Endodermal cell (in vitro differentiated cells): Measurements from ENCODE around the gene RIN3. TPM values are rescaled to one million over a fixed set of nuclear protein-coding genes. Genes with fewer than 3 reads are reported as not detected.

Experiments used
- DNase-seq: peaks from one replicate; pipeline ENCODE4 v3.0.0-alpha.2; 2017
- H3K27ac ChIP-seq: 2 replicates; pipeline ENCODE4 v1.5.1; 2013; ENCODE audit warnings: mild to moderate bottlenecking, low read depth, low read length, moderate library complexity
- H3K27me3 ChIP-seq: 2 replicates; pipeline ENCODE4 v1.6.1; 2013; ENCODE audit warnings: mild to moderate bottlenecking, low read length, moderate library complexity; ENCODE audit not compliant: insufficient read depth, control insufficient read depth, poor library complexity, severe bottlenecking
- H3K36me3 ChIP-seq: 2 replicates; pipeline ENCODE4 v1.7.0; 2013; ENCODE audit warnings: mild to moderate bottlenecking, low read length, moderate library complexity; ENCODE audit not compliant: control insufficient read depth, insufficient read depth
- H3K4me1 ChIP-seq: one replicate; pipeline ENCODE4 v1.7.0; 2013; ENCODE audit warnings: low read length; ENCODE audit not compliant: control insufficient read depth, insufficient read depth
- H3K4me3 ChIP-seq: 2 replicates; pipeline ENCODE4 v1.5.1; 2013; ENCODE audit warnings: mild to moderate bottlenecking, low read length, moderate library complexity
- H3K9ac ChIP-seq: 2 replicates; pipeline ENCODE4 v1.6.1; 2013; ENCODE audit warnings: mild to moderate bottlenecking, low read length, moderate library complexity; ENCODE audit not compliant: poor library complexity, severe bottlenecking; ENCODE audit errors: extremely low read depth
- H3K9me3 ChIP-seq: 2 replicates; pipeline ENCODE4 v1.6.1; 2013; ENCODE audit warnings: mild to moderate bottlenecking, low read length, moderate library complexity; ENCODE audit not compliant: control insufficient read depth
- H3K27ac Mint-ChIP-seq: 2 replicates; pipeline ENCODE4 v1.8.0; 2020; ENCODE audit warnings: mixed read lengths
- H3K27me3 Mint-ChIP-seq: 2 replicates; pipeline ENCODE4 v1.8.0; 2021; ENCODE audit warnings: mild to moderate bottlenecking, mixed read lengths; ENCODE audit not compliant: insufficient read depth
- H3K36me3 Mint-ChIP-seq: 2 replicates; pipeline ENCODE4 v1.8.0; 2020; ENCODE audit warnings: low read depth, mixed read lengths
- H3K4me1 Mint-ChIP-seq: 2 replicates; pipeline ENCODE4 v1.8.0; 2020; ENCODE audit warnings: mixed read lengths
- H3K4me3 Mint-ChIP-seq: 2 replicates; pipeline ENCODE4 v1.8.0; 2020; ENCODE audit warnings: mild to moderate bottlenecking, moderate library complexity, mixed read lengths
- H3K9me3 Mint-ChIP-seq: 2 replicates; pipeline ENCODE4 v1.8.0; 2020; ENCODE audit warnings: mild to moderate bottlenecking, mixed read lengths
- WGBS, 2 experiments: methylation state at CpG; one replicate each; pipeline versions ENCODE4 v1.1.5 to v1.1.7; 2013; ENCODE audit warnings: missing lambda C conversion rate in 2 of 2, mixed read lengths in 1 of 2; ENCODE audit not compliant: insufficient coverage in 1 of 2, insufficient read length in 1 of 2; 5-methylcytosine and 5-hydroxymethylcytosine counted together
- total RNA-seq, 2 donors: library from RNA; stranded (reverse); fragmentation: NEBNext Ultra II Directional in 1 of 2; extraction: Animal tissue kit (Norgen Biotek cat#: 25700) in 1 of 2; gene quantifications; 2 replicates in 1 of 2; 3 replicates in 1 of 2; pipeline ENCODE4 v1.2.1, GENCODE V29; 2021
- TF ChIP-seq, protein P1 (sequence below): fragments of 200-600 bp; sonication (generic); conservative IDR thresholded peaks from 2 replicates; pipeline ENCODE4 v1.5.0; 2021; ENCODE audit warnings: antibody characterized with exemption, mild to moderate bottlenecking

Gene RIN3
- total RNA-seq, 2 donors from 2014 or later = 5.2 to 6.0 TPM

DNA sequence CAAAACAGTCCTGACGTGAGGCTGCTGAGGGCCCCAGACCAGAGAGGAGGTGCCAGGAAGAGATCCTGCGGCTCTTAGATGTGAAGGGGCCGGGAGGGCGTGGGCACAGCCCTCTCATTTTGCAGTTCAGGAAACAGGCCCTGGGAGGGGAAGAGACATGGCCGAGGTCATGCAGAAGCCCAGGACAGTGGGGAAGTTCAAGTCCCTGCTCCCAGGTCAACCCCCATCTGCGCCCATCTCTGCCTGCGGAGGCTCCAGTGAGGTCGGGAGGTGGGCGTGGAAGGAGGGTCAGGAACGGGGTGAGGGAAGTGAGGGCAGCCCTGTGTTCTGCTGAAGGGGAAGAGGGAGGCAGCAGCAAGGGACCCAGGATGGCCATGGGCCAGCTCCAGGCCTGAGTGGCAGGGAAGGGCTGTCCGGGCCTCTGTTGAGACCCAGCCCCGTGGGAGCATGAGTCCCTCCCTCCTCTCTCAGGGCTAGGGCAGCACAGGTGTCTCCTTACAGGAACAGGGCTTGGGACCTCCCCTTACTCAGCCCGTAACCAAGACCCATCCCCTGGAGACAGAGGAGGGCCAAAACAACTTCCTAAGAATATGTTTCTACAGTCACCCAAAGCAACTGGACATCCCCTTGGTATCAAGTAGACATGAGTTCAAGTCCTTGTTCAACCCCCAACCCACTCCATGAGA is 144.0 kb downstream of the RIN3 start:
- no peaks in the 10 kb centered on the region for H3K36me3 ChIP-seq
- H3K27me3 ChIP-seq = no peaks in the 10 kb centered on the region
- DNase-seq = no peak
- H3K4me1 Mint-ChIP-seq = peaks cover 6% of the 10 kb centered on the region
- H3K9me3 ChIP-seq = no peaks in the 10 kb centered on the region
- no peak overlapping the region for H3K9ac ChIP-seq
- no peak overlapping the region for H3K4me3 Mint-ChIP-seq
- TF ChIP-seq, protein P1, sequence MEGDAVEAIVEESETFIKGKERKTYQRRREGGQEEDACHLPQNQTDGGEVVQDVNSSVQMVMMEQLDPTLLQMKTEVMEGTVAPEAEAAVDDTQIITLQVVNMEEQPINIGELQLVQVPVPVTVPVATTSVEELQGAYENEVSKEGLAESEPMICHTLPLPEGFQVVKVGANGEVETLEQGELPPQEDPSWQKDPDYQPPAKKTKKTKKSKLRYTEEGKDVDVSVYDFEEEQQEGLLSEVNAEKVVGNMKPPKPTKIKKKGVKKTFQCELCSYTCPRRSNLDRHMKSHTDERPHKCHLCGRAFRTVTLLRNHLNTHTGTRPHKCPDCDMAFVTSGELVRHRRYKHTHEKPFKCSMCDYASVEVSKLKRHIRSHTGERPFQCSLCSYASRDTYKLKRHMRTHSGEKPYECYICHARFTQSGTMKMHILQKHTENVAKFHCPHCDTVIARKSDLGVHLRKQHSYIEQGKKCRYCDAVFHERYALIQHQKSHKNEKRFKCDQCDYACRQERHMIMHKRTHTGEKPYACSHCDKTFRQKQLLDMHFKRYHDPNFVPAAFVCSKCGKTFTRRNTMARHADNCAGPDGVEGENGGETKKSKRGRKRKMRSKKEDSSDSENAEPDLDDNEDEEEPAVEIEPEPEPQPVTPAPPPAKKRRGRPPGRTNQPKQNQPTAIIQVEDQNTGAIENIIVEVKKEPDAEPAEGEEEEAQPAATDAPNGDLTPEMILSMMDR = no peak
- no peak overlapping the region for H3K27ac Mint-ChIP-seq
- H3K27ac ChIP-seq = no peak overlapping the region
- 88 to 90% methylated on average over 5 to 13 of the region's 13 CpGs for WGBS, 2 experiments
- H3K4me3 ChIP-seq = no peak overlapping the region
- no peaks in the 10 kb centered on the region for H3K9me3 Mint-ChIP-seq
- H3K27me3 Mint-ChIP-seq = no peaks in the 10 kb centered on the region
- H3K4me1 ChIP-seq = no peaks in the 10 kb centered on the region
- H3K36me3 Mint-ChIP-seq = no peaks in the 10 kb centered on the region

DNA sequence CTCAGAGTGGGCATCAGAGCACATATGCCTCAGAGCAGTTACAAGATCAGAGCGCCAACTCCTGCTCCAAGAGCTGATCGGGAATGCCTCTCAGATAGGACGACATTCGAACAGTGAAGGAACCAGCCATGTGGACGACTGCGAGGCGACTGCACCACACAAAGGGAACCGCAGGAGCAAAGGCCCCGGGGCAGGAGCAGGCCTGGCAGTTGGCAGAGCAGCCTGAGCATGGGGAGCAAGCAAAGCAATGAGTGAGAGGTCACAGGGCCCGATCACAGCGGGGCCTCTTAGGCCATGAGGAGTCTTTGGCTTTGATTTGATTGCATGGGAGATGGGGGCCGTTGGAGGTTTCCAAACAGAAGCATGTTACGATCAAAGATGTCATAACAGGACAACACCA is 144.6 kb downstream of the RIN3 start:
- H3K36me3 Mint-ChIP-seq = no peaks in the 10 kb centered on the region
- DNase-seq = no peak
- TF ChIP-seq, protein P1 = no peak
- no peak overlapping the region for H3K9ac ChIP-seq
- H3K27ac ChIP-seq = no peak overlapping the region
- H3K9me3 ChIP-seq = no peaks in the 10 kb centered on the region
- H3K4me3 ChIP-seq = no peak overlapping the region
- no peaks in the 10 kb centered on the region for H3K27me3 Mint-ChIP-seq
- H3K27ac Mint-ChIP-seq = no peak overlapping the region
- WGBS, 2 experiments = 84 to 88% methylated on average over 13 of the region's 13 CpGs
- H3K4me1 Mint-ChIP-seq = peaks cover 6% of the 10 kb centered on the region
- no peaks in the 10 kb centered on the region for H3K4me1 ChIP-seq
- no peaks in the 10 kb centered on the region for H3K36me3 ChIP-seq
- no peak overlapping the region for H3K4me3 Mint-ChIP-seq
- H3K27me3 ChIP-seq = no peaks in the 10 kb centered on the region
- no peaks in the 10 kb centered on the region for H3K9me3 Mint-ChIP-seq

DNA sequence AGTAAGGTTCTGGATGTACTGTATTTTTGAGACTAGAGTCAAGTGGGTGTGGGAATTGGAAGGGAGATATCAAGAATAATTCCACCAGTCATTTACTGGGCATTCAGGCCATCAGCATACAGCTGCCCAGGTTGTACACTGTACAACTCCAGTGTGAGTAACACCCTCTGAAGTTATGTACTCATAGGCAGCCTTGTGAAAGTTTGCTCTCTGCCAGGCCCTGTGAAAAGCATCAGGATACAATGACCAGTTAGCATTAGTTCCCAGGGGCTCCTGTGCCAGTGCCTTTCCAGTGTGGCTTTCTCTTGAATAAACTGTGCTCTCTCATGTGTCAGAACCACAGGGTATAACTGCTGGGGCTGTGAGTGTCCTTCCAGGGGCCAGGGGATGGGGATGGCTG is 145.1 kb downstream of the RIN3 start:
- Mint-ChIP-seq H3K36me3 (no peaks in the 10 kb centered on the region), H3K4me1 (peaks cover 6% of the 10 kb centered on the region), H3K4me3 (no peak overlapping the region), H3K27ac (no peak overlapping the region), H3K9me3 (no peaks in the 10 kb centered on the region), H3K27me3 (no peaks in the 10 kb centered on the region)
- TF ChIP-seq, protein P1 = no peak
- Histone ChIP-seq H3K36me3 (no peaks in the 10 kb centered on the region), H3K27ac (no peak overlapping the region), H3K4me1 (no peaks in the 10 kb centered on the region), H3K9me3 (no peaks in the 10 kb centered on the region), H3K9ac (no peak overlapping the region), H3K4me3 (no peak overlapping the region), H3K27me3 (no peaks in the 10 kb centered on the region)
- no peak for DNase-seq
